NT2/D1 (cell line): Measurements from ENCODE around the gene CPEB4.

ENCODE experiments used
- SUZ12 ChIP-seq: IDR thresholded peaks from 2 replicates; pipeline ENCODE4 v1.6.1; 2011; ENCODE audit not compliant: insufficient read length, insufficient read depth; ENCODE audit errors: extremely low read depth
- YY1 ChIP-seq: IDR thresholded peaks from 2 replicates; pipeline ENCODE4 v1.6.1; 2011; ENCODE audit not compliant: insufficient read length, insufficient read depth

GRCh38 chr5:173875189-173875588 is 13.0 kb upstream of the CPEB4 start:
- TF ChIP-seq SUZ12 (no peak), YY1 (no peak)
